Neural progenitor cell (in vitro differentiated cells): ENCODE data around the gene TUB. TPM values are rescaled to one million over a fixed set of nuclear protein-coding genes. Genes with fewer than 3 reads are reported as not detected.

Experiments used
- DNase-seq: peaks from one replicate; pipeline ENCODE4 v3.0.0-alpha.2; 2016; ENCODE audit warnings: low spot score
- H2AFZ ChIP-seq: fragments of 200-600 bp; sonication (generic); replicated peaks from 2 replicates; pipeline ENCODE4 v1.6.1; 2016; ENCODE audit warnings: antibody characterized with exemption
- H3F3A ChIP-seq: fragments of 200-600 bp; sonication (generic); 2 replicates; pipeline ENCODE4 v1.6.1; 2016; ENCODE audit warnings: antibody characterized with exemption, low read depth
- H3K27ac ChIP-seq: fragments of 200-600 bp; sonication (generic); 2 replicates; pipeline ENCODE4 v1.5.1; 2016; ENCODE audit warnings: mild to moderate bottlenecking
- H3K27me3 ChIP-seq: fragments of 200-600 bp; sonication (generic); 2 replicates; pipeline ENCODE4 v1.6.1; 2016; ENCODE audit warnings: mild to moderate bottlenecking, moderate library complexity
- H3K36me3 ChIP-seq: fragments of 200-600 bp; sonication (generic); 2 replicates; pipeline ENCODE4 v1.5.1; 2016
- H3K4me1 ChIP-seq: fragments of 200-600 bp; sonication (generic); 2 replicates; pipeline ENCODE4 v1.6.1; 2016; ENCODE audit warnings: mixed run types
- H3K4me2 ChIP-seq: fragments of 200-600 bp; sonication (generic); 2 replicates; pipeline ENCODE4 v1.6.1; 2016
- H3K4me3 ChIP-seq: fragments of 200-600 bp; sonication (generic); 2 replicates; pipeline ENCODE4 v1.5.1; 2016
- H3K79me2 ChIP-seq: fragments of 200-600 bp; sonication (generic); 2 replicates; pipeline ENCODE4 v1.6.1; 2016; ENCODE audit warnings: low read depth
- H3K9ac ChIP-seq: fragments of 200-600 bp; sonication (generic); 2 replicates; pipeline ENCODE4 v1.6.1; 2016
- H3K9me3 ChIP-seq: fragments of 200-600 bp; sonication (generic); 2 replicates; pipeline ENCODE4 v1.5.1; 2016; ENCODE audit warnings: low read depth
- H4K20me1 ChIP-seq: fragments of 200-600 bp; sonication (generic); 2 replicates; pipeline ENCODE4 v1.6.1; 2016; ENCODE audit warnings: low read depth
- H3K27ac Mint-ChIP-seq: 3 replicates; pipeline ENCODE4 v1.8.0; 2021; ENCODE audit warnings: mixed read lengths
- H3K27me3 Mint-ChIP-seq: 2 replicates; pipeline ENCODE4 v1.8.0; 2022; ENCODE audit warnings: low read depth, mild to moderate bottlenecking, inconsistent platforms, moderate library complexity, mixed read lengths; ENCODE audit not compliant: insufficient read depth
- H3K36me3 Mint-ChIP-seq: 3 replicates; pipeline ENCODE4 v1.8.0; 2021; ENCODE audit warnings: mixed read lengths
- H3K4me1 Mint-ChIP-seq: 3 replicates; pipeline ENCODE4 v1.8.0; 2021; ENCODE audit warnings: mixed read lengths
- H3K4me3 Mint-ChIP-seq: 3 replicates; pipeline ENCODE4 v1.8.0; 2021; ENCODE audit warnings: mild to moderate bottlenecking, moderate library complexity, mixed read lengths
- H3K9me3 Mint-ChIP-seq: 3 replicates; pipeline ENCODE4 v1.8.0; 2020; ENCODE audit warnings: mixed read lengths
- CTCF ChIP-seq: fragments of 200-600 bp; sonication (generic); IDR thresholded peaks from 2 replicates; pipeline ENCODE4 v1.5.1; 2017; ENCODE audit warnings: antibody characterized with exemption, mild to moderate bottlenecking
- EZH2 ChIP-seq: fragments of 200-600 bp; sonication (generic); IDR thresholded peaks from 2 replicates; pipeline ENCODE4 v1.6.1; 2017; ENCODE audit warnings: antibody characterized with exemption, mild to moderate bottlenecking, moderate library complexity
- EZH2phosphoT487 ChIP-seq: fragments of 200-600 bp; sonication (generic); IDR thresholded peaks from 2 replicates; pipeline ENCODE4 v1.6.1; 2017; ENCODE audit warnings: antibody characterized with exemption
- total RNA-seq: library from RNA; depleted of rRNA; stranded (reverse); fragments of >200 nt; gene quantifications from 2 replicates; pipeline ENCODE4 v1.2.3, GENCODE V29; 2015; ENCODE audit warnings: low replicate concordance

The TUB gene
- total RNA-seq, 1 donor from 2014 or later = 28.7 TPM

GRCh38 chr11:8066036-8066910 lies 14.7 kb upstream of the TUB start:
- no peaks in the 10 kb centered on the region for H4K20me1 ChIP-seq
- Mint-ChIP-seq H3K9me3 (no peaks in the 10 kb centered on the region), H3K4me3 (no peak overlapping the region), H3K27ac (no peak overlapping the region), H3K4me1 (peaks cover 11% of the 10 kb centered on the region), H3K36me3 (no peaks in the 10 kb centered on the region), H3K27me3 (peaks cover 19% of the 10 kb centered on the region)
- no peak overlapping the region for H3K4me2 ChIP-seq
- no peak overlapping the region for H3K9ac ChIP-seq
- no peaks in the 10 kb centered on the region for H3F3A ChIP-seq
- H2AFZ ChIP-seq = no peak overlapping the region
- no peak for TF ChIP-seq CTCF
- no peak for TF ChIP-seq EZH2phosphoT487
- no peak for TF ChIP-seq EZH2
- DNase-seq = no peak
- H3K36me3 ChIP-seq = no peaks in the 10 kb centered on the region
- no peak overlapping the region for H3K27ac ChIP-seq
- H3K4me3 ChIP-seq = no peak overlapping the region
- peaks cover 3% of the 10 kb centered on the region for H3K27me3 ChIP-seq
- no peaks in the 10 kb centered on the region for H3K4me1 ChIP-seq
- no peaks in the 10 kb centered on the region for H3K9me3 ChIP-seq
- H3K79me2 ChIP-seq = no peaks in the 10 kb centered on the region

GRCh38 chr11:8066911-8067455 lies 14.0 kb upstream of the TUB start:
- no peak overlapping the region for H3K9ac ChIP-seq
- no peaks in the 10 kb centered on the region for H3K36me3 ChIP-seq
- peaks cover 7% of the 10 kb centered on the region for H3K27me3 ChIP-seq
- no peaks in the 10 kb centered on the region for H3K36me3 Mint-ChIP-seq
- no peak overlapping the region for H3K27ac ChIP-seq
- no peaks in the 10 kb centered on the region for H3K9me3 ChIP-seq
- H3K4me2 ChIP-seq = no peak overlapping the region
- DNase-seq = no peak
- H3K4me3 Mint-ChIP-seq = no peak overlapping the region
- H3K4me1 Mint-ChIP-seq = peaks cover 16% of the 10 kb centered on the region
- H3K4me3 ChIP-seq = no peak overlapping the region
- no peaks in the 10 kb centered on the region for H4K20me1 ChIP-seq
- peaks cover 17% of the 10 kb centered on the region for H3K27me3 Mint-ChIP-seq
- no peak overlapping the region for H3K27ac Mint-ChIP-seq
- no peaks in the 10 kb centered on the region for H3K9me3 Mint-ChIP-seq
- no peak overlapping the region for H2AFZ ChIP-seq
- H3K79me2 ChIP-seq = no peaks in the 10 kb centered on the region
- H3K4me1 ChIP-seq = peaks cover 4% of the 10 kb centered on the region
- no peaks in the 10 kb centered on the region for H3F3A ChIP-seq
- no peak for TF ChIP-seq EZH2phosphoT487
- no peak for TF ChIP-seq EZH2
- TF ChIP-seq CTCF = no peak

GRCh38 chr11:8067567-8067928 lies 13.5 kb upstream of the TUB start:
- H3K36me3 ChIP-seq = no peaks in the 10 kb centered on the region
- no peak overlapping the region for H3K4me3 Mint-ChIP-seq
- no peaks in the 10 kb centered on the region for H3K9me3 ChIP-seq
- no peak overlapping the region for H3K27ac Mint-ChIP-seq
- no peaks in the 10 kb centered on the region for H4K20me1 ChIP-seq
- H3K4me2 ChIP-seq = no peak overlapping the region
- H3K36me3 Mint-ChIP-seq = no peaks in the 10 kb centered on the region
- H3K9me3 Mint-ChIP-seq = no peaks in the 10 kb centered on the region
- peaks cover 8% of the 10 kb centered on the region for H3K4me1 ChIP-seq
- peaks cover 7% of the 10 kb centered on the region for H3K27me3 ChIP-seq
- peaks cover 17% of the 10 kb centered on the region for H3K27me3 Mint-ChIP-seq
- TF ChIP-seq CTCF (no peak), EZH2 (no peak), EZH2phosphoT487 (no peak)
- no peak overlapping the region for H2AFZ ChIP-seq
- no peak for DNase-seq
- no peak overlapping the region for H3K4me3 ChIP-seq
- H3F3A ChIP-seq = peaks cover 2% of the 10 kb centered on the region
- H3K79me2 ChIP-seq = no peaks in the 10 kb centered on the region
- H3K4me1 Mint-ChIP-seq = peaks cover 21% of the 10 kb centered on the region
- no peak overlapping the region for H3K27ac ChIP-seq
- no peak overlapping the region for H3K9ac ChIP-seq
